Calu3 (cell line): ENCODE measurements around the gene CELA3A. TPM values are rescaled to one million over a fixed set of nuclear protein-coding genes. Genes with fewer than 3 reads are reported as not detected.

Experiments
- BruUV-seq: library from RNA; stranded (reverse); fragments of 400-500 nt; replicated peaks from 2 replicates; lab custom pipeline; 2021; lab: Mats Ljungman, UMichigan
- CTCF ChIA-PET: fragments of 300-600 bp; sonication (Branson Sonifier 250); formaldehyde crosslinking; loops from one replicate; lab custom pipeline; 2022; ENCODE audit warnings: antibody characterized with exemption; lab: Charles Lee
- DNase-seq: peaks from one replicate; pipeline ENCODE4 v3.0.0; 2022
- H3K27ac Mint-ChIP-seq: one replicate; pipeline ENCODE4 v1.8.0; 2022; ENCODE audit warnings: mixed read lengths; ENCODE audit not compliant: unreplicated experiment
- H3K27me3 Mint-ChIP-seq: one replicate; pipeline ENCODE4 v1.8.0; 2022; ENCODE audit warnings: mixed read lengths; ENCODE audit not compliant: unreplicated experiment
- H3K36me3 Mint-ChIP-seq: one replicate; pipeline ENCODE4 v1.8.0; 2022; ENCODE audit warnings: mild to moderate bottlenecking, moderate library complexity, mixed read lengths; ENCODE audit not compliant: insufficient read depth, unreplicated experiment
- H3K4me1 Mint-ChIP-seq: one replicate; pipeline ENCODE4 v1.8.0; 2022; ENCODE audit warnings: mild to moderate bottlenecking, low read depth, mixed read lengths; ENCODE audit not compliant: unreplicated experiment
- H3K4me3 Mint-ChIP-seq: one replicate; pipeline ENCODE4 v1.8.0; 2022; ENCODE audit warnings: mild to moderate bottlenecking, low read depth, moderate library complexity, mixed read lengths; ENCODE audit not compliant: unreplicated experiment
- H3K9me3 Mint-ChIP-seq: one replicate; pipeline ENCODE4 v1.8.0; 2022; ENCODE audit warnings: low read depth, mixed read lengths; ENCODE audit not compliant: unreplicated experiment
- CTCF ChIP-seq: fragments of 200-600 bp; IDR thresholded peaks from one replicate; pipeline ENCODE4 v1.8.0; 2022; ENCODE audit warnings: antibody characterized with exemption; ENCODE audit not compliant: unreplicated experiment
- intact Hi-C: fragments of 100-400 bp; cut with micrococcal nuclease; formaldehyde crosslinking; loops from one replicate; pipeline ENCODE4 v1.10.0; 2022; ENCODE audit not compliant: unreplicated experiment
- total RNA-seq: library from RNA; stranded (reverse); gene quantifications from 2 replicates; pipeline ENCODE4 v1.2.3, GENCODE V29; 2022

Gene CELA3A
- total RNA-seq, 1 experiment from 2014 or later: not detected

DNA sequence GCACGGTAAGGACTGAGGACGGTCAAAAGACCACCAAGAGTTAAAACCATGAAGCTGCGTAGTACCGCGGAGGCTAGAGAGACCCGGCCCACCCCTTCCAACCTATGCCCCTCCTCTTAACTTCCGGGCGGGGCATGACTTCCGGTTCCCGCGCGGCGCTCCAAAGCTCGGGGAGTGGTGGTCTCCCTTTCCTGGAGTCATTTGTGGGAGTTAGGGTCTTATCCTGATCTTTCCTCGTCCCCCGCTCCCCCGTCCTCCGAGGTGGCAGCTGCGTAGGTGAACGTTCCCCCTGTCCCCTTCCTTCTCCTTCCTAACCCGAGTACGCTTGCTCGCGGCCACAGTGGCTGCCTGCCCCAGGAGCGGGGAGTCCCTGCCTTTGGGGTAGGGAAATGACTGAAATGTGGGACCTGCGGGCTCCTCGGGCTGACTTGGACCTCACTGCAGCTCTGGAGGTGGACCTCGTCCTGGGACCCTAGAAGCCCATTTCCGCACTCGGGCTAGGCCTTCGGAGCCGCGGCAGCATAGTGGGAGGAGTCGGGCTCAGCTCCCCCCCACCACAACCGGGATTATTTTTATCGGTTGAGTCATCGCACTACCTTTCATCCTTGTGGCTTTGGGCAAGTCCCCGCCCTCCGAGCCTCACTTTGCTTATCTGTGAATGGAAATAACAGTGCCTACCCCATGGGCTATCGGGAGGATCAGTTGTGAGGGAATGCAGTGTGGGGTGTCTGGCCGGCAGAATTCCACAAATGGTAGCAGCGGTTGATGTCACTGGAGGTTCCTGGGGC, 24.1 kb downstream of the CELA3A start:
- DNase-seq: peak; percentile 81
- Mint-ChIP-seq H3K9me3 (no peaks in the 10 kb centered on the region), H3K4me3 (peak overlapping the region; percentile 82), H3K4me1 (peaks cover 17% of the 10 kb centered on the region), H3K27ac (peak overlapping the region; percentile 82), H3K36me3 (peaks cover 20% of the 10 kb centered on the region), H3K27me3 (no peaks in the 10 kb centered on the region)
- CTCF ChIA-PET: interaction anchor here (0.7 to 2.0 kb wide), 3 partner anchors 14 to 94 kb away, joined by 3 to 6 read pairs (median 4); no protein-coding TSS in a partner anchor
- no peak for TF ChIP-seq CTCF
- intact Hi-C loops: no loop called here
- TSS peak; percentile 79 for BruUV-seq

GRCh38 chr1:22026924-22027289, 25.4 kb downstream of the CELA3A start:
- TF ChIP-seq CTCF: no peak
- CTCF ChIA-PET: interaction anchor here (0.6 kb wide), 1 partner anchor 494 kb away, joined by 3 read pairs; no protein-coding TSS in a partner anchor
- intact Hi-C loops: no loop called here
- DNase-seq: no peak
- Mint-ChIP-seq H3K4me3 (no peak overlapping the region), H3K27me3 (no peaks in the 10 kb centered on the region), H3K4me1 (peaks cover 17% of the 10 kb centered on the region), H3K27ac (no peak overlapping the region), H3K36me3 (peaks cover 20% of the 10 kb centered on the region), H3K9me3 (no peaks in the 10 kb centered on the region)
- no TSS peak for BruUV-seq

- Mint-ChIP-seq H3K4me1 (peaks cover 8% of the 10 kb centered on the region), H3K9me3 (no peaks in the 10 kb centered on the region), H3K36me3 (peaks cover 11% of the 10 kb centered on the region), H3K4me3 (no peak overlapping the region), H3K27ac (no peak overlapping the region), H3K27me3 (no peaks in the 10 kb centered on the region)
- no TSS peak for BruUV-seq
- DNase-seq: no peak
- CTCF ChIA-PET: no interaction called here
- intact Hi-C loops: no loop called here
- TF ChIP-seq CTCF: no peak
Measured at GRCh38 chr1:22030057-22030456, 28.6 kb downstream of the CELA3A start.

GRCh38 chr1:22030473-22030872, 29.0 kb downstream of the CELA3A start:
- Mint-ChIP-seq H3K27me3 (no peaks in the 10 kb centered on the region), H3K36me3 (peaks cover 7% of the 10 kb centered on the region), H3K4me3 (no peak overlapping the region), H3K4me1 (peaks cover 8% of the 10 kb centered on the region), H3K27ac (no peak overlapping the region), H3K9me3 (no peaks in the 10 kb centered on the region)
- no TSS peak for BruUV-seq
- no peak for TF ChIP-seq CTCF
- CTCF ChIA-PET: no interaction called here
- DNase-seq: no peak
- intact Hi-C loops: no loop called here
